ENCODE measurements around the gene TEX14. TPM values are rescaled to one million over a fixed set of nuclear protein-coding genes. Genes with fewer than 3 reads are reported as not detected.

Gene TEX14
- polyA plus RNA-seq, 1 donor (not counting 4 experiments of a cell fraction or from before 2014, with no cell fraction given), result 0.16 TPM

GRCh38 chr17:58710948-58711552, 19.2 kb upstream of the TEX14 start:
- Histone ChIP-seq H3K9me3 (ENCODE audit: control insufficient read depth, low read depth, low read length) (no peaks in the 10 kb centered on the region), H3K4me3 (ENCODE audit: control insufficient read depth in 2 of 3, extremely low read depth in 1 of 3, insufficient read depth in 2 of 3, low read depth in 1 of 3, low read length in 3 of 3) (no peak overlapping the region), H3K27ac (ENCODE audit: control insufficient read depth, insufficient read depth, low read length) (no peak overlapping the region), H2AFZ (ENCODE audit: control insufficient read depth, low read length) (no peak overlapping the region), H3K27me3 (ENCODE audit: control insufficient read depth, extremely low read depth, insufficient read depth, low read length) (no peaks in the 10 kb centered on the region), H3K9ac (ENCODE audit: control insufficient read depth, extremely low read depth, insufficient read depth, low read length) (no peak overlapping the region), H4K20me1 (ENCODE audit: control insufficient read depth, extremely low read depth, insufficient read depth, low read length) (no peaks in the 10 kb centered on the region), H3K36me3 (ENCODE audit: control insufficient read depth in 2 of 2, extremely low read depth in 1 of 2, insufficient read depth in 2 of 2, low read length in 2 of 2) (peaks cover 2 to 4% of the 10 kb centered on the region in 2 experiments), H3K4me1 (ENCODE audit: control insufficient read depth, extremely low read depth, insufficient read depth, low read length) (no peaks in the 10 kb centered on the region), H3K4me2 (ENCODE audit: control insufficient read depth, extremely low read depth, insufficient read depth, low read depth, low read length) (no peak overlapping the region), H3K79me2 (ENCODE audit: control insufficient read depth, insufficient read depth, low read length) (no peaks in the 10 kb centered on the region), H3K9me1 (ENCODE audit: control insufficient read depth, extremely low read depth, insufficient read depth, low read length) (no peaks in the 10 kb centered on the region)
- no peak for TF ChIP-seq EZH2 (IDR thresholded peaks at IDR 0.05; ENCODE audit: low read length)
- TF ChIP-seq CTCF (optimal IDR thresholded peaks at IDR 0.05 in 1 of 3, IDR thresholded peaks at IDR 0.05 in 1 of 3, conservative IDR thresholded peaks at IDR 0.05 in 1 of 3; ENCODE audit: extremely low read depth in 1 of 3, insufficient read depth in 2 of 3, low read length in 3 of 3), result peak in 2 of 3 experiments; percentile 44 to 53
- DNase-seq (ENCODE audit: low read depth, low spot score) (no peak), FAIRE-seq (no peak)
- dilution Hi-C loops (cut with MboI; ENCODE audit: extremely low pct_ligation_motif_present, low sequenced_read_pairs), result no loop called here

GRCh38 chr17:58706351-58707140, 14.7 kb upstream of the TEX14 start:
- H3K4me1 ChIP-seq (ENCODE audit: control insufficient read depth, extremely low read depth, insufficient read depth, low read length), result no peaks in the 10 kb centered on the region
- no peak overlapping the region for H3K4me2 ChIP-seq (ENCODE audit: control insufficient read depth, extremely low read depth, insufficient read depth, low read depth, low read length)
- H3K9ac ChIP-seq (ENCODE audit: control insufficient read depth, extremely low read depth, insufficient read depth, low read length), result no peak overlapping the region
- DNase-seq (ENCODE audit: low read depth, low spot score) (no peak), FAIRE-seq (no peak)
- TF ChIP-seq EZH2 (IDR thresholded peaks at IDR 0.05; ENCODE audit: low read length), result no peak
- TF ChIP-seq CTCF (optimal IDR thresholded peaks at IDR 0.05 in 1 of 3, IDR thresholded peaks at IDR 0.05 in 1 of 3, conservative IDR thresholded peaks at IDR 0.05 in 1 of 3; ENCODE audit: extremely low read depth in 1 of 3, insufficient read depth in 2 of 3, low read length in 3 of 3), result no peak
- no peak overlapping the region for H3K27ac ChIP-seq (ENCODE audit: control insufficient read depth, insufficient read depth, low read length)
- no peaks in the 10 kb centered on the region for H4K20me1 ChIP-seq (ENCODE audit: control insufficient read depth, extremely low read depth, insufficient read depth, low read length)
- no peaks in the 10 kb centered on the region for H3K9me3 ChIP-seq (ENCODE audit: control insufficient read depth, low read depth, low read length)
- no peak overlapping the region for H2AFZ ChIP-seq (ENCODE audit: control insufficient read depth, low read length)
- H3K79me2 ChIP-seq (ENCODE audit: control insufficient read depth, insufficient read depth, low read length), result no peaks in the 10 kb centered on the region
- peaks cover 2 to 4% of the 10 kb centered on the region in 2 experiments for H3K36me3 ChIP-seq (ENCODE audit: control insufficient read depth in 2 of 2, extremely low read depth in 1 of 2, insufficient read depth in 2 of 2, low read length in 2 of 2)
- H3K4me3 ChIP-seq (ENCODE audit: control insufficient read depth in 2 of 3, extremely low read depth in 1 of 3, insufficient read depth in 2 of 3, low read depth in 1 of 3, low read length in 3 of 3), result no peak overlapping the region
- H3K27me3 ChIP-seq (ENCODE audit: control insufficient read depth, extremely low read depth, insufficient read depth, low read length), result no peaks in the 10 kb centered on the region
- H3K9me1 ChIP-seq (ENCODE audit: control insufficient read depth, extremely low read depth, insufficient read depth, low read length), result no peaks in the 10 kb centered on the region
- dilution Hi-C loops (cut with MboI; ENCODE audit: extremely low pct_ligation_motif_present, low sequenced_read_pairs), result no loop called here

Measured in keratinocyte (primary cell).